Nucleus accumbens (tissue), 56 donors: ENCODE data around the gene SLX1A.
"Not testable (repeated sequence)": the region's sequence is repeated elsewhere in the genome, so short reads cannot be mapped to it uniquely, and the experiment has no call there.

ENCODE experiments used
- DNase-seq, 56 donors: peaks; one replicate each; lab custom pipeline; 2025; lab: John Stamatoyannopoulos, UW

SLX1A gene

GRCh38 chr16:30183233-30184095 lies 10.2 kb upstream of the SLX1A start, which contains the start of gene CORO1A:
TSS of gene CORO1A (plus strand) at chr16:30183602. CDS start at chr16:30185210, 1,608 bp downstream.
- peak in 53 of 56 donors; percentile 31 to 92 (median 73) for DNase-seq

DNA sequence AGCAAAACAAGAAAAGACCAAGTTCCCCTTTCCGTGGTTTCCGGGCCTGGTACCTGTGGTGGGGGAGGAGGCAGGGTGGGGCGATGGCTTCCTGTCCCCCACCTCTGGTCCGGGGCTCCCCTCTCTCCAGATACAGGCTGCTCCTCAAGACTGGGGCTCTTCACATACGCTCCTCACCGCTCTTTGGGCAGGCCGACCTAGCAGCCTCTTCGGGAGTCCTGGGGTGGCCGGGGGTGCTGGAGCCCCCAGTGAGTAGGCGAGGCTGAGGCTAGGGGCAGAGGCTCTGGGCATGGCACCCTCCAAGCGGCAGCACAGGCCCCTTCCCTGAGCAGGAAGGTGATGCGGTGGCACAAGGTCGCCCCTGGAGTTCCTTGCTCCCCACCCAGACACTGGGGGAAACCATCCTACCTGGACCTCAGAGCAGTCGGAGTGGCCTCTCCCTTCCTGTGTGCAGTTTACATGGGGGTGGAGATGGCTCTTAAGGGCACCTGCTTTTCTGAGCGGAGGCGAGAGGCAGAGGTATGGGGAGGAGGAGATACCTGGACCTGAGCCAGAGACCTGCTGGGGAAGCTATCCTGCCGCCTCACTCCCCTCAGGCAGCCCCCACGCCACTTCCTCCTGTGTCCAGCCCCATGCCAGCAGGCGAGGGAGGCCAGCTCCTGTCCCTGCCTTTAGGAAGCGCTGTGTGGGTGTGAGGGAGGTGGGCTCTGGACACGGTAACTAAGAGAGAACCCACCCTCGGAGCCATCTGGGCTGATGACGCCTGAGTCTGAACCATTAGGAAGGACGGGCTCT lies 9.4 kb upstream of the SLX1A start:
- peak in 8 of 56 donors; percentile 7 to 40 (median 19) for DNase-seq

- no peak for DNase-seq
These were observed 8.6 kb upstream of the SLX1A start for GRCh38 chr16:30184891-30185682.

- DNase-seq = peak in 14 of 56 donors; percentile 3 to 34 (median 22)
These were observed 7.8 kb upstream of the SLX1A start for GRCh38 chr16:30185683-30186421.

DNA sequence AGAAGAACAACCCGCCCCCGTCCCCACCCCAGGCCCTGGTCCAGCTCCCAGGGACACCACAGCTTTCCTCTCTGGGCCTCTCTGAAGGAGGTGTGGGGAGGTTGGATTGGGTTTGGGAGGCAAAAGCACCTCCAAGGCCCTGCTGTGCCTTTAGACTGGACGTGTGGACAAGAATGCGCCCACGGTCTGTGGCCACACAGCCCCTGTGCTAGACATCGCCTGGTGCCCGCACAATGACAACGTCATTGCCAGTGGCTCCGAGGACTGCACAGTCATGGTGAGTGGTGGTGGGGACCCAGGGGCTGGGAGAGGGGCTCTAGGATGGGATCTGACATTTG lies 7.3 kb upstream of the SLX1A start:
- no peak for DNase-seq

DNA sequence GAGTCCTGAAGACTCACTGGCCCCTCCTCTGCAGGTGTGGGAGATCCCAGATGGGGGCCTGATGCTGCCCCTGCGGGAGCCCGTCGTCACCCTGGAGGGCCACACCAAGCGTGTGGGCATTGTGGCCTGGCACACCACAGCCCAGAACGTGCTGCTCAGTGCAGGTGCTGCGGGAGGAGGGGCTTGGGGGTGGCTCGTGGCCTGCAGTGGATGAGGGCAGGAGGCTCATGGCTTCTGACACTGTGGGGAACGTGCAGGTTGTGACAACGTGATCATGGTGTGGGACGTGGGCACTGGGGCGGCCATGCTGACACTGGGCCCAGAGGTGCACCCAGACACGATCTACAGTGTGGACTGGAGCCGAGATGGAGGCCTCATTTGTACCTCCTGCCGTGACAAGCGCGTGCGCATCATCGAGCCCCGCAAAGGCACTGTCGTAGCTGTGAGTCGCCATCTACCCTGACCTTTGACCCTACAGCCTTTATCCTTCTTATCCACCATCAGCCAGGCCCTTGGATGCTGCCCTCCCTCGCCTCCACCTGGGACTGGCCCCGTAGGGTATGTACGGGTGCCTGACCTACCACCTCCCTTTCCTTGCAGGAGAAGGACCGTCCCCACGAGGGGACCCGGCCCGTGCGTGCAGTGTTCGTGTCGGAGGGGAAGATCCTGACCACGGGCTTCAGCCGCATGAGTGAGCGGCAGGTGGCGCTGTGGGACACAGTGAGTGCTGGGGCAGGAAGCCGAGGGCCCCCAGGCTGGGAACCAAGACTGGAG lies 6.7 kb upstream of the SLX1A start:
- peak in 17 of 56 donors; percentile 2 to 67 (median 25) for DNase-seq

- DNase-seq = no peak
These were observed 6.2 kb upstream of the SLX1A start for GRCh38 chr16:30187556-30187865.

GRCh38 chr16:30187971-30188561 lies 5.6 kb upstream of the SLX1A start:
- DNase-seq = no peak

DNA sequence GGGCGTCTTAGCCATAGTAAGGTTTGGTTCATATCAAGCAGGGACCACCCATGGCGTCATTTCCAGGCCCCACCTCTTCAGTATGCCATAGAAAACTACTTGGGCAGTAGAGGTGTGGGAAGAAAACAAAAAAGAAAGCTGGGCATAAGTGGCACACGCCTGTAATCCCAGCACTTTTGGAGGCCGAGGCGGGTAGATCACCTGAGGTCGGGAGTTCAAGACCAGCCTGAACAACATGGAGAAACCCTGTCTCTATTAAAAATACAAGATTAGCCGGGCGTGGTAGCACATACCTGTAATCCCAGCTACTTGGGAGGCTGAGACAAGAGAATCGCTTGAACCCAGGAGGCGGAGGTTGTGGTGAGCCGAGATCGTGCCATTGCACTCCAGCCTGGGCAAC lies 2.5 kb upstream of the SLX1A start:
- not testable (repeated sequence) for DNase-seq

GRCh38 chr16:30193098-30193497 lies 577 bp upstream of the SLX1A start:
- DNase-seq = not testable (repeated sequence)

DNA sequence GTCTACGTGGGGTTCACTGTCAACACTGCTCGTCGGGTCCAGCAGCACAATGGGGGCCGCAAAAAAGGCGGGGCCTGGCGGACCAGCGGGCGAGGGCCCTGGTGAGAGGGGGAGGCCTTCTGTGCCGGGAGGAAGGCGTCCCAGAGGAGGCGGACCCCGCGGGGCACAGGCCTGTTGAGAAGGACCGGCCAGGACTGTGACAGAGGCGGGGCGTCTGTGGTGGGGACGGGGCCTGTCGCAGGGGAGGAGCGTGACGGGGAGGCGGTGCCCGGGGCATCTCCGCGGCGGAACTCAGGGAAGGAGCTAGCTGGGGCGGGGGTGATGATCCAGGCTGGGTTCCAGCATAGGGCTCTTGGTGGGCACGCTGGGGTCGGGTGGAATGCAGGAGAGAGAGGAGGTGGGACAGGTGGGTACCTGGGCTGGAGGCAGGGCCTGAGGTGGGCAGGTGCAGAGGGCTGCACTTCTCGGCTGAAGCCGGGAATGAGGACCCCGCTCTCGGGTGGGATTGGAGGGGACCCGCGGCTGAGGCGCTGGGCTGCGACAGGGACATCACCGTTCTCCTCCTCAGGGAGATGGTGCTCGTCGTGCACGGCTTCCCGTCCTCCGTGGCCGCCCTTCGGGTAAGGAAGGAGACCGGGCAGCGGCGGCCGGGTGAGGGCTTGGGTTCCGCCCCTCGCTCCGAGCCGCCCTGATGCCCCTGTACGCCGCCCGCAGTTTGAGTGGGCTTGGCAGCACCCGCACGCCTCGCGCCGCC lies 674 bp downstream of the SLX1A start:
- not testable (repeated sequence) for DNase-seq

GRCh38 chr16:30197001-30197400 lies 3.3 kb downstream of the SLX1A start:
- not testable (repeated sequence) for DNase-seq

DNA sequence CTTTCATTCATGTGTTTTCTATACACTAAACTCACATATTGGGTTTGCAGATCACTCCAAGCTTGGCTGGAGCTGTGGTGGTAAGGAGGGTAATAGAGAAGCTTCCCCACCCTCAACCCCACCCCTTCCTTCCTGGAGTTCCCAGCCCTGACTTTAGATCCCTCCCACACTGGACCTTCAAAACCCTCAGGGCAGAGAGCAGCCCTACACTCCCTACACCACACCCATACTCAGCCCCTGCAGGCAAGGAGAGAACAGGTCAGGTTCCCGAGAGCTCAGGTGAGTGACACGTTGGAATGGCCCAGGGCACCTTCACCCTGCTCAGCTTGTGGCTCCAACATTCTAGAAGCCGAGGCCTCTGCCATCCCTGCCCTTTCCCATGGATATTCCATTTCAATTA lies 5.4 kb downstream of the SLX1A start, which contains the start of gene SULT1A3:
Gene SULT1A3, plus strand, starts transcription at position 207 of the 400 bp plus-strand sequence. CDS start 1,474 bp downstream, outside the sequence.
- not testable (repeated sequence) for DNase-seq

- not testable (repeated sequence) for DNase-seq
These were observed 6.1 kb downstream of the SLX1A start for GRCh38 chr16:30199608-30200343.

- DNase-seq = not testable (repeated sequence)
These were observed 12.0 kb downstream of the SLX1A start for GRCh38 chr16:30205541-30206236.

GRCh38 chr16:30206252-30206651 lies 12.6 kb downstream of the SLX1A start:
- DNase-seq = not testable (repeated sequence)
